ENCODE data around the gene PIP.
"Not testable (repeated sequence)": the region's sequence is repeated elsewhere in the genome, so short reads cannot be mapped to it uniquely, and the experiment has no call there.

The PIP gene, protein sequence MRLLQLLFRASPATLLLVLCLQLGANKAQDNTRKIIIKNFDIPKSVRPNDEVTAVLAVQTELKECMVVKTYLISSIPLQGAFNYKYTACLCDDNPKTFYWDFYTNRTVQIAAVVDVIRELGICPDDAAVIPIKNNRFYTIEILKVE

DNA sequence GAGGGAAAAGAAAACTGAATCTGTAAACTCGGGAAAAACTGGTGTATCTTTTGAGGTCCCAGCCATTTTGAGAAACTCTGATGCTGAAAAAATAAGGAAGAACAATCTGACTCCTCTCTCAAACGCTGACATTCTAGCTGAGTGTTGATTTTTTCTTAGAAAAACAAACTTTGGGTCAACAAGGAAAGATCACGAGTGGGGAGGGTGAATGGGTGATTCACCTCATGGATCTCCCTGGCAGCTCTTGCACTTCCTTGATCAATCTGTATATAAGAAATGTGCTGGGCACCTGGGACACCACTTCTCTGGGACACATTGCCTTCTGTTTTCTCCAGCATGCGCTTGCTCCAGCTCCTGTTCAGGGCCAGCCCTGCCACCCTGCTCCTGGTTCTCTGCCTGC is at the start of gene PIP:
Gene PIP, plus strand, starts transcription at position 297 of the 400 bp plus-strand sequence. Its CDS starts 40 bp downstream, at position 337.
- TF ChIP-seq OSR1 (CRISPR knock-in tag; IDR thresholded peaks at IDR 0.05) (no peak), ZFP30 (CRISPR knock-in tag; IDR thresholded peaks at IDR 0.05) (no peak), CSDC2 (CRISPR knock-in tag; IDR thresholded peaks at IDR 0.05) (no peak), TCF4 (CRISPR knock-in tag; IDR thresholded peaks at IDR 0.05; ENCODE audit: borderline replicate concordance) (no peak)

DNA sequence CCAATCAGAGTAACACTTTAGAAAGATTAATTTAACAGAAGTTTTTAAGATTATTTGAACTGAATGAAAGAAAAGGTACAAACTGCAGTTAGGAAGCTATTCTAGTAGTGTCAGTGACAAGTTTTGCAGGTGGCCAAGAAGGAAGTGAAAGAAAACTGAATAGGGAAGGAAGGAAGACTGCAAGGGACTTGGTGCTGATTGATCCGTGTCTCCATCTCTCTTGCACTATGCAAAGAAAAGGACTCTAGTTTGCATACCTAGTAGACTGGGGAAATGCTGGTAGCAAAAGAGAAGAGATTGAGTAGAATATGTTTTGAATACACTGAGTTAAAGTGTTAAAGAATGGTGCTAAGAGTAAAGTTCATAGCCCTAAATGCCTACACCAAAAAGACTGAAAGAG is 46.8 kb upstream of the PIP start:
- ATAC-seq, result no peak
- TF ChIP-seq SNAI2 (CRISPR knock-in tag; IDR thresholded peaks at IDR 0.05), result no peak
- TF ChIP-seq ZNF565 (CRISPR knock-in tag; conservative IDR thresholded peaks at IDR 0.05; ENCODE audit: low read depth), result no peak
- TF ChIP-seq, protein P1, sequence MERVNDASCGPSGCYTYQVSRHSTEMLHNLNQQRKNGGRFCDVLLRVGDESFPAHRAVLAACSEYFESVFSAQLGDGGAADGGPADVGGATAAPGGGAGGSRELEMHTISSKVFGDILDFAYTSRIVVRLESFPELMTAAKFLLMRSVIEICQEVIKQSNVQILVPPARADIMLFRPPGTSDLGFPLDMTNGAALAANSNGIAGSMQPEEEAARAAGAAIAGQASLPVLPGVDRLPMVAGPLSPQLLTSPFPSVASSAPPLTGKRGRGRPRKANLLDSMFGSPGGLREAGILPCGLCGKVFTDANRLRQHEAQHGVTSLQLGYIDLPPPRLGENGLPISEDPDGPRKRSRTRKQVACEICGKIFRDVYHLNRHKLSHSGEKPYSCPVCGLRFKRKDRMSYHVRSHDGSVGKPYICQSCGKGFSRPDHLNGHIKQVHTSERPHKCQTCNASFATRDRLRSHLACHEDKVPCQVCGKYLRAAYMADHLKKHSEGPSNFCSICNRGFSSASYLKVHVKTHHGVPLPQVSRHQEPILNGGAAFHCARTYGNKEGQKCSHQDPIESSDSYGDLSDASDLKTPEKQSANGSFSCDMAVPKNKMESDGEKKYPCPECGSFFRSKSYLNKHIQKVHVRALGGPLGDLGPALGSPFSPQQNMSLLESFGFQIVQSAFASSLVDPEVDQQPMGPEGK (CRISPR knock-in tag; IDR thresholded peaks at IDR 0.05; ENCODE audit: borderline replicate concordance), result no peak
- TF ChIP-seq ESRRG (CRISPR knock-in tag; IDR thresholded peaks at IDR 0.05), result no peak
- TF ChIP-seq GLIS3 (CRISPR knock-in tag; IDR thresholded peaks at IDR 0.05), result no peak
- no peak for TF ChIP-seq CSDC2 (CRISPR knock-in tag; IDR thresholded peaks at IDR 0.05)
- no peak for TF ChIP-seq OSR1 (CRISPR knock-in tag; IDR thresholded peaks at IDR 0.05)
- no peak for TF ChIP-seq RARB (CRISPR knock-in tag; IDR thresholded peaks at IDR 0.05)
- TF ChIP-seq ISL1 (CRISPR knock-in tag; IDR thresholded peaks at IDR 0.05), result no peak
- no peak for TF ChIP-seq PPARA (CRISPR knock-in tag; IDR thresholded peaks at IDR 0.05; ENCODE audit: borderline replicate concordance)
- TF ChIP-seq, protein P2, sequence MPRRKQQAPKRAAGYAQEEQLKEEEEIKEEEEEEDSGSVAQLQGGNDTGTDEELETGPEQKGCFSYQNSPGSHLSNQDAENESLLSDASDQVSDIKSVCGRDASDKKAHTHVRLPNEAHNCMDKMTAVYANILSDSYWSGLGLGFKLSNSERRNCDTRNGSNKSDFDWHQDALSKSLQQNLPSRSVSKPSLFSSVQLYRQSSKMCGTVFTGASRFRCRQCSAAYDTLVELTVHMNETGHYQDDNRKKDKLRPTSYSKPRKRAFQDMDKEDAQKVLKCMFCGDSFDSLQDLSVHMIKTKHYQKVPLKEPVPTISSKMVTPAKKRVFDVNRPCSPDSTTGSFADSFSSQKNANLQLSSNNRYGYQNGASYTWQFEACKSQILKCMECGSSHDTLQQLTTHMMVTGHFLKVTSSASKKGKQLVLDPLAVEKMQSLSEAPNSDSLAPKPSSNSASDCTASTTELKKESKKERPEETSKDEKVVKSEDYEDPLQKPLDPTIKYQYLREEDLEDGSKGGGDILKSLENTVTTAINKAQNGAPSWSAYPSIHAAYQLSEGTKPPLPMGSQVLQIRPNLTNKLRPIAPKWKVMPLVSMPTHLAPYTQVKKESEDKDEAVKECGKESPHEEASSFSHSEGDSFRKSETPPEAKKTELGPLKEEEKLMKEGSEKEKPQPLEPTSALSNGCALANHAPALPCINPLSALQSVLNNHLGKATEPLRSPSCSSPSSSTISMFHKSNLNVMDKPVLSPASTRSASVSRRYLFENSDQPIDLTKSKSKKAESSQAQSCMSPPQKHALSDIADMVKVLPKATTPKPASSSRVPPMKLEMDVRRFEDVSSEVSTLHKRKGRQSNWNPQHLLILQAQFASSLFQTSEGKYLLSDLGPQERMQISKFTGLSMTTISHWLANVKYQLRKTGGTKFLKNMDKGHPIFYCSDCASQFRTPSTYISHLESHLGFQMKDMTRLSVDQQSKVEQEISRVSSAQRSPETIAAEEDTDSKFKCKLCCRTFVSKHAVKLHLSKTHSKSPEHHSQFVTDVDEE (CRISPR knock-in tag; IDR thresholded peaks at IDR 0.05), result no peak
- TF ChIP-seq, protein P3, sequence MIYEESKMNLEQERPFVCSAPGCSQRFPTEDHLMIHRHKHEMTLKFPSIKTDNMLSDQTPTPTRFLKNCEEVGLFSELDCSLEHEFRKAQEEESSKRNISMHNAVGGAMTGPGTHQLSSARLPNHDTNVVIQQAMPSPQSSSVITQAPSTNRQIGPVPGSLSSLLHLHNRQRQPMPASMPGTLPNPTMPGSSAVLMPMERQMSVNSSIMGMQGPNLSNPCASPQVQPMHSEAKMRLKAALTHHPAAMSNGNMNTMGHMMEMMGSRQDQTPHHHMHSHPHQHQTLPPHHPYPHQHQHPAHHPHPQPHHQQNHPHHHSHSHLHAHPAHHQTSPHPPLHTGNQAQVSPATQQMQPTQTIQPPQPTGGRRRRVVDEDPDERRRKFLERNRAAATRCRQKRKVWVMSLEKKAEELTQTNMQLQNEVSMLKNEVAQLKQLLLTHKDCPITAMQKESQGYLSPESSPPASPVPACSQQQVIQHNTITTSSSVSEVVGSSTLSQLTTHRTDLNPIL (CRISPR knock-in tag; IDR thresholded peaks at IDR 0.05; ENCODE audit: low read depth), result no peak
- no peak for TF ChIP-seq ZNF70 (CRISPR knock-in tag; IDR thresholded peaks at IDR 0.05)
- no peak for TF ChIP-seq ARNTL (CRISPR knock-in tag; IDR thresholded peaks at IDR 0.05; ENCODE audit: borderline replicate concordance, low read depth)
- no peak for TF ChIP-seq ZC3H10 (CRISPR knock-in tag; IDR thresholded peaks at IDR 0.05)
- TF ChIP-seq TCF4 (CRISPR knock-in tag; IDR thresholded peaks at IDR 0.05; ENCODE audit: borderline replicate concordance), result no peak
- no peak for TF ChIP-seq BACH2 (CRISPR knock-in tag; IDR thresholded peaks at IDR 0.05; ENCODE audit: borderline replicate concordance)
- TF ChIP-seq, protein P4, sequence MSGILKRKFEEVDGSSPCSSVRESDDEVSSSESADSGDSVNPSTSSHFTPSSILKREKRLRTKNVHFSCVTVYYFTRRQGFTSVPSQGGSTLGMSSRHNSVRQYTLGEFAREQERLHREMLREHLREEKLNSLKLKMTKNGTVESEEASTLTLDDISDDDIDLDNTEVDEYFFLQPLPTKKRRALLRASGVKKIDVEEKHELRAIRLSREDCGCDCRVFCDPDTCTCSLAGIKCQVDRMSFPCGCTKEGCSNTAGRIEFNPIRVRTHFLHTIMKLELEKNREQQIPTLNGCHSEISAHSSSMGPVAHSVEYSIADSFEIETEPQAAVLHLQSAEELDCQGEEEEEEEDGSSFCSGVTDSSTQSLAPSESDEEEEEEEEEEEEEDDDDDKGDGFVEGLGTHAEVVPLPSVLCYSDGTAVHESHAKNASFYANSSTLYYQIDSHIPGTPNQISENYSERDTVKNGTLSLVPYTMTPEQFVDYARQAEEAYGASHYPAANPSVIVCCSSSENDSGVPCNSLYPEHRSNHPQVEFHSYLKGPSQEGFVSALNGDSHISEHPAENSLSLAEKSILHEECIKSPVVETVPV (CRISPR knock-in tag; IDR thresholded peaks at IDR 0.05), result no peak
- TF ChIP-seq ZFP30 (CRISPR knock-in tag; IDR thresholded peaks at IDR 0.05), result no peak

More for the DNA sequence above, at the start of gene PIP:
- ATAC-seq, result no peak

DNA sequence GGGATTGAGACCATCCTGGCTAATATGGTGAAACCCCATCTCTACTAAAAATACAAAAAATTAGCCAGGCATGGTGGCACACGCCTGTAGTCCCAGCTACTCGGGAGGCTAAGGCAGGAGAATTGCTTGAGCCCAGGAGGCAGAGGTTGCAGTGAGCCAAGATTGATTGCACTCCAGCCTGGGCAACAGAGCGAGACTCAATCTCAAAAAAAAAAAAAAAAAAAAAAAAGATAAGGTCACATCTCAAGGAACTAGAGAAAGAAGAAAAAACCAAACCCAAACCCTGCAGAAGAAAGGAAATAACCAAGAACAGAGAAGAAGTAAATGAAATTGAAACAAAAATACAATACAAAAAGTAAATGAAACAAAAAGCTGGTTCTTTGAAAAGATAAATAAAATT is 46.3 kb upstream of the PIP start:
- ATAC-seq, result not testable (repeated sequence)

DNA sequence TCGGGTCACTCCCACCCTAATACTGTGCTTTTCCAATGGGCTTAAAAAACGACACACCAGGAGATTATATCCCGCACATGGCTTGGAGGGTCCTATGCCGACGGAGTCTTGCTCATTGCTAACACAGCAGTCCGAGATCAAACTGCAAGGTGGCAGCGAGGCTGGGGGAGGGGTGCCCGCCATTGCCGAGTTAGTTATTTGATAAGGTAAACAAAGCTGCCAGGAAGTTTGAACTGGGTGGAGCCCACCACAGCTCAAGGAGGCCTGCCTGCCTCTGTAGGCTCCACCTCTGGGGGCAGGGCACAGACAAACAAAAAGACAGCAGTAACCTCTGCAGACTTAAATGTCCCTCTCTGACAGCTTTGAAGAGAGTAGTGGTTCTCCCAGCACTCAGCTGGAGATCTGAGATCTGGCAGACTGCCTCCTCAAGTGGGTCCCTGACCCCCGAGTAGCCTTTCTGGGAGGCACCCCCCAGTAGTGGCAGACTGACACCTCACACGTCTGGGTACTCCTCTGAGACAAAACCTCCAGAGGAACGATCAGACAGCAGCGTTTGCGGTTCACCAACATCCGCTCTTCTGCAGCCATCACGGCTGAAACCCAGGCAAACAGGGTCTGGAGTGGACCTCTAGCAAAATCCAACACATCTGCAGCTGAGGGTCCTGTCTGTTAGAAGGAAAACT is 43.2 kb upstream of the PIP start:
- not testable (repeated sequence) for ATAC-seq

DNA sequence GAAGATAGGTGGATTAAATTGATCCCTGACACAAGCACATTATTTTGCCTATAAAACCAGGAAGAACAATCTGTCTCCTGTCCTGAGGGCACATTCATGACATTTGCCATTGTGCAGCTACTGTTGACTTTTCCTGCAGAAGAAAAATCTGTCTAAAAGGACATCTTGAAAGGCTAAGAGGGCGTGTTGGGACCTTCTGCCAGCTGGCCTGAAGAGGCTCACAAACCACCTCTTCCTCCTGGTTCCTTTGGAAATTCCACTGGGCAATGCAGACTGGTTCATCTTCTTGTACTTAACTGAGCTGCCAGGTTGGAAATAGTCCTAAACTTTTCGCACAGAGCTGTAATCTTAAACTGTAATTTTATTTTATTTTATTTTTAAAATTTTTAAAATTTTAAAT is 35.7 kb upstream of the PIP start:
- TF ChIP-seq, protein P2 (CRISPR knock-in tag; IDR thresholded peaks at IDR 0.05), result no peak
- no peak for ATAC-seq

DNA sequence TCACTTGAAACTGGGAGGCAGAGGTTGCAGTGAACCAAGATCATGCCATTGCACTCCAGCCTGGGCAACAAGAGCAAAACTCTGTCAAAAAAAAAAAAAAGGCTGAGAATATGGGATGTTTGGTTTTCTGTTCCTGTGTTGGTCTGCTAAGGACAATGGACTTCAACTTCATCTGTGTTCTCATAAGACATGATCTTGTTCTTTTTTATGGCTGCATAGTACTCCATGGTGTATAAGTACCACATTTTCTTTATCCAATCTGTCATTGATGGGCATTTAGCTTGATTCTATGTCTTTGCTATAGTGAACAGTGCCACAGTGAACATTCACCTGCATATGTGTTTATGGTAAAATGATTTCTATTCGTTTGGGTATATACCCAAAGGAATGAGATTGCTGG is 32.3 kb upstream of the PIP start:
- not testable (repeated sequence) for ATAC-seq
